Central memory CD8-positive, alpha-beta T cell (primary cell): ENCODE measurements around the gene ABCA10.

Experiments used
- ATAC-seq: fragments of 150-1000 bp; cut with Tn5 transposase; replicated peaks from 2 replicates; pipeline ENCODE4 v1.10.0; 2022; ENCODE audit warnings: mild to moderate bottlenecking, moderate FRiP score, moderate number of reproducible peaks; ENCODE audit not compliant: poor library complexity, severe bottlenecking; ENCODE audit errors: extremely low read depth
- DNase-seq, 2 donors: peaks; one replicate each; pipeline ENCODE4 v3.0.0; 2021; ENCODE audit warnings: low spot score in 2 of 2
- H3K27ac Mint-ChIP-seq: one replicate; pipeline ENCODE4 v1.8.0; 2022; ENCODE audit warnings: low read depth, mild to moderate bottlenecking, moderate library complexity, mixed read lengths
- H3K27me3 Mint-ChIP-seq: one replicate; pipeline ENCODE4 v1.8.0; 2022; ENCODE audit warnings: mixed read lengths
- H3K36me3 Mint-ChIP-seq: one replicate; pipeline ENCODE4 v1.8.0; 2022; ENCODE audit warnings: mild to moderate bottlenecking, moderate library complexity, mixed read lengths; ENCODE audit not compliant: insufficient read depth
- H3K4me1 Mint-ChIP-seq: one replicate; pipeline ENCODE4 v1.8.0; 2022; ENCODE audit warnings: mixed read lengths
- H3K4me3 Mint-ChIP-seq: one replicate; pipeline ENCODE4 v1.8.0; 2022; ENCODE audit warnings: mild to moderate bottlenecking, moderate library complexity, mixed read lengths
- H3K9me3 Mint-ChIP-seq: one replicate; pipeline ENCODE4 v1.8.0; 2022; ENCODE audit warnings: mixed read lengths

The ABCA10 gene

DNA sequence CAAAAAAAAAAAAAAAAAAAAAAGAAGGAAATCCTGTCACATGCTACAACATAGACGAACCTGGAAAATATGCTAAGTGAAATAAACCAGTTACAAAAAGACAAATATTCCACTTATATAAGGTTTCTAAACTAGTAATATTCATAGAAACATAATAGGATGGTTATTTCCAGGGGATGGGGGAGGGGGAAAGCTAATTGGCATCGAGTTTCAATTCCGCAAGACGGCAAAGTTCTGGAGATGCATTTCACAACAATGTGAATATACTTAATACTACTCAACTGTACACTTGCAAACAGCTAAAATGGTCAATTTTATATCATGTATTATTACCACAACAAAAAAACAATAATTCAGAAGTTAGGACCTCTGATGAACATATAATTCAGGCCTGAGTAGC, 130.0 kb downstream of the ABCA10 start:
- Mint-ChIP-seq H3K4me3 (no peak overlapping the region), H3K9me3 (no peaks in the 10 kb centered on the region), H3K27ac (no peak overlapping the region), H3K4me1 (no peaks in the 10 kb centered on the region), H3K36me3 (no peaks in the 10 kb centered on the region), H3K27me3 (peaks cover 3% of the 10 kb centered on the region)
- DNase-seq = no peak
- no peak for ATAC-seq
